Astrocyte (in vitro differentiated cells and primary cell): Measurements from ENCODE around the gene RPS6KL1.

Source experiments
- EZH2 ChIP-seq: IDR thresholded peaks from 2 replicates; pipeline ENCODE4 v1.6.1; 2012; ENCODE audit warnings: mild to moderate bottlenecking, low read length, inconsistent platforms; ENCODE audit not compliant: insufficient read depth
- TF ChIP-seq, protein P1 (sequence below): IDR thresholded peaks from 2 replicates; pipeline ENCODE4 v1.5.1; 2011; ENCODE audit warnings: low read depth, mild to moderate bottlenecking, inconsistent platforms, low read length, moderate library complexity; ENCODE audit not compliant: insufficient read depth

DNA sequence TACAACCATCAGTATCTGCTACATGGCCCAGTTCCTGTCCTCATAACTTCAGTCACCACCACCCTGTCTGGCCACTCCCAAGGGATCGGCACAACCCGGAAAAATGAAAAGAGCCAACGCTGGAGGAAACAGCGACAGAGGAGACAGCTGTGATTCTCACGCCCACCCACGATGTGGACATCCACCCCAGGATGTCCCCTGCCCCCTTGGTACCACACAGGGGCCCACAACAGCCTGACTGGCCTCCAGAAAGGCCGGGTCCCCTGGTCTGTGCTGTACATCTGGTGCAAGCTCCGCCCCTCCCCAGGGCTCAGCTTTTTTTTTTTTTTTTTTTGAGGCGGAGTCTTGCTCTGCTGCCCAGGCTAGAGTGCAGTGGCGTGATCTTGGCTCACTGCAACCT, 12.5 kb downstream of the RPS6KL1 start:
- TF ChIP-seq, protein P1, sequence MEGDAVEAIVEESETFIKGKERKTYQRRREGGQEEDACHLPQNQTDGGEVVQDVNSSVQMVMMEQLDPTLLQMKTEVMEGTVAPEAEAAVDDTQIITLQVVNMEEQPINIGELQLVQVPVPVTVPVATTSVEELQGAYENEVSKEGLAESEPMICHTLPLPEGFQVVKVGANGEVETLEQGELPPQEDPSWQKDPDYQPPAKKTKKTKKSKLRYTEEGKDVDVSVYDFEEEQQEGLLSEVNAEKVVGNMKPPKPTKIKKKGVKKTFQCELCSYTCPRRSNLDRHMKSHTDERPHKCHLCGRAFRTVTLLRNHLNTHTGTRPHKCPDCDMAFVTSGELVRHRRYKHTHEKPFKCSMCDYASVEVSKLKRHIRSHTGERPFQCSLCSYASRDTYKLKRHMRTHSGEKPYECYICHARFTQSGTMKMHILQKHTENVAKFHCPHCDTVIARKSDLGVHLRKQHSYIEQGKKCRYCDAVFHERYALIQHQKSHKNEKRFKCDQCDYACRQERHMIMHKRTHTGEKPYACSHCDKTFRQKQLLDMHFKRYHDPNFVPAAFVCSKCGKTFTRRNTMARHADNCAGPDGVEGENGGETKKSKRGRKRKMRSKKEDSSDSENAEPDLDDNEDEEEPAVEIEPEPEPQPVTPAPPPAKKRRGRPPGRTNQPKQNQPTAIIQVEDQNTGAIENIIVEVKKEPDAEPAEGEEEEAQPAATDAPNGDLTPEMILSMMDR = no peak
- TF ChIP-seq EZH2 = no peak
